GM18873 (cell line): ENCODE data around the gene RHOBTB1.

Source experiments
- ATAC-seq: cut with Tn5 transposase; IDR thresholded peaks from one replicate; pipeline ENCODE4 v1.9.1; 2021; ENCODE audit warnings: mild to moderate bottlenecking, moderate library complexity, moderate number of reproducible peaks; ENCODE audit not compliant: unreplicated experiment, low FRiP score

The RHOBTB1 gene

DNA sequence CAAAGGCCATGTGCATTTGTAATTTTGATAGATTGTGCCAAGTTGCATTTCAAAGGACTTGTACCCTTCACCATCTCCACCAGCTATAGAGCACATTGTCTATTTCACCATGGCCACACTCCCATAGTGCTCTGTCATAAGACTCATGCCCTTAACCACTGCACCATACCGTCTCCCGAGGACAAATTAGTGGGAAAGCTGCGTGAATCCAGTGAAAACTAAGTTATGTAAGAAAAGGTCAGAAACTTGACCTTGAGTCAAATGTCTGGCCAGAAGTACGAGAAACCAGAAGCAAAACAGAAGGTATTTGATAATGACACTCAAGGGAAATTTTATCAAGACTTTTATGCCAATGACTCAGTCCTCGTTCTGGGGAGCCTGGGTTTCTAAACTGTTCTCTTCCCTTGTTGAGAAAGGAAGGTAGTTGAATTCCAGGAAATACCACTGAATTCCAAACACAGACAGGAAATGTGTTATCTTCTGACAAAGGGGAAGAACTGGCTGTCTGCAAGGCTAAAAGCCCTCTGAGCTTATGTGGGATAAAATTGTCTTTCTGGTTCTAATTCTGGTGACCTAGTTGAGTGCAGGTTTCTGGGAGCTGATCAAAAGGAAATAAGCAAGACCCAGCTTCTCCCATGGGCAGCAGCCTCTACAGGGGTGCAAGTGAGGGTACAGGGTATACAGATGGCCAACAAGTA lies 116.0 kb downstream of the RHOBTB1 start:
- ATAC-seq: no peak

- no peak for ATAC-seq
These were observed 118.5 kb downstream of the RHOBTB1 start for GRCh38 chr10:60825520-60825919.

- no peak for ATAC-seq
These were observed 120.7 kb downstream of the RHOBTB1 start for GRCh38 chr10:60823324-60823723.

DNA sequence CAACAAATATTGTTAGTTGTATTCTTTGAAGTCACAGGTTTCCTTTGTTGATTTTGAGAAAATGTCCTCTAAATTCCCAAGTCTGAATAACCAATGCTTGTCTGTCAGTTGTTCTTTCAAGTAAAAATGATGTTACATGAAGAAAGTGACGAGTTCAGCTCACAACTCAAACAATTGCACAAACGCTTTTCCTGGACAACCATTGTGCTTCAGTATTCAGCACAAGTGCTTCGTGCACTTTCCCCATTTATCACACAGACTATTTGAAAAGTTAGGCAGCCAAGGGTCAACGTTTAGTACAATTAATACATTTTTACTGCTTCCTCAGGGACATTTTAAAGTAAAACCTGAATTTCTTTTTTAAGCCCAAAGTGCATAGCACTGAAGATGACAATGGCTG lies 121.2 kb downstream of the RHOBTB1 start:
- ATAC-seq: no peak

DNA sequence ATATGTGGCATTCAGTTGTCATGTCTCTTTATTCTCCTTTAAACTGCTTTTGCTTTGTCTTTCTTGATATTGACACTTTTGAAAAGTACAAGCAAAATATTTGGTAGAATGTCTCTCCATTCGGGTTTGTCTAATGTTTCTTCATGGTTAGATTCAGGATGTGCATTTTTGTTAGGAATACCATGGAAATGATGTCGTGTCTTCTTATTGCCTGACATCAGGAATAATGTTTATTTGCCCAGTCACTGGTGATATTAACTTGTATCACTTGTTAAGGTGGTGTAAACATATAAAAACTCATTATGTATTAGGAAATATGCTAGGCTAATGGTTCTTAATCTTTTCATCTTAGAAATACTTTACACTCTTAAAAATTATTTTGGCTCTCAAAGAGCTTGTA lies 122.3 kb downstream of the RHOBTB1 start:
- ATAC-seq: no peak

DNA sequence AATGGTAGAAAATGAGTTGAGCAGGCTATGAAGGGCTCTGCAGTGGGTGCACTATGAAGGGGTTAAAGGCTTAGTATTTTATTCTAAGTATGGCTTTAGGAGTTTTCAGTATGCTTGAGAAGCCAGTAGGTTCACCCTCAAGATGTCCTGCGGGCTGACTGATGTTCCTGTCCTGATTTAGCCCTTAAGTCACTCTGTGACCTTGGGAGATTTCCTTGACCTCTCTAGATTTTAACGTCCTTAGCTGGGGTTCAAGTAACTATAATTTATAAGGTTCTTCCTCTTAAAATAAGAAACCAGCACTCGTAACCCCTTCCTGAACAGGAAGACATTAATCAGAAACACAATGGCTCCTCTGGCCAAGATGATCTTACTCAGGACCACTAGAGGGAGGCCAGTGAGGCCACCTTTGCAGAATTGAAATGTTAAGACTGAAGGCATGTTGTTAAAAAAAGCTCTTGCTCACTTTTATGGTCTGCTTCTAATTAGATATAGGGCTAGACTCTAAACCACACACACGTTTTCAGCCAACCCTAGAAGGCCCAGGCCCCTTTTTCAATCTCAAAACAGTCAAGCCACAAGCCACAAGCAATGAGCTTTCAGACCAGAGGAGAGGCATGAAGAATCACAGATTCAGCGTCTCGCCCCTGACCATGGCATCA lies 123.8 kb downstream of the RHOBTB1 start:
- peak; percentile 56 for ATAC-seq
